Tibial artery (tissue), 4 donors: Measurements from ENCODE around the gene ARRB1.
"Not testable (repeated sequence)": the region's sequence is repeated elsewhere in the genome, so short reads cannot be mapped to it uniquely, and the experiment has no call there.

Experiments
- DNase-seq, 2 donors: peaks; one replicate each; pipeline ENCODE4 v3.0.0-alpha.2; 2019
- H3K27ac ChIP-seq, 2 donors: fragments of 200-600 bp; sonication (generic) in 1 of 2; 1 replicate in 1 of 2; 2 replicates in 1 of 2; pipeline ENCODE4 v1.5.1; 2018 to 2019; ENCODE audit warnings: mild to moderate bottlenecking in 1 of 2
- H3K27me3 ChIP-seq, 2 donors: fragments of 200-600 bp; sonication (generic) in 1 of 2; one replicate each; pipeline versions ENCODE4 v1.5.1 to v1.6.0; 2016 to 2019
- H3K36me3 ChIP-seq, 3 donors: fragments of 200-600 bp; sonication (generic) in 2 of 3; one replicate each; pipeline ENCODE4 v1.5.1; 2016 to 2019; ENCODE audit warnings: mild to moderate bottlenecking in 2 of 3
- H3K4me1 ChIP-seq, 4 donors: fragments of 200-600 bp; sonication (generic) in 2 of 4; 1 replicate in 3 of 4; 2 replicates in 1 of 4; pipeline ENCODE4 v1.5.1; 2016 to 2019
- H3K4me3 ChIP-seq, 2 donors: fragments of 200-600 bp; sonication (generic) in 1 of 2; 1 replicate in 1 of 2; 2 replicates in 1 of 2; pipeline ENCODE4 v1.5.1; 2018 to 2019; ENCODE audit warnings: mild to moderate bottlenecking in 2 of 2
- H3K9me3 ChIP-seq, 3 donors: fragments of 200-600 bp; sonication (generic) in 1 of 3; one replicate each; pipeline ENCODE4 v1.5.1; 2016 to 2019
- CTCF ChIP-seq, 2 experiments: fragments of 200-600 bp in 1 of 2; fragments of 450-650 bp in 1 of 2; IDR thresholded peaks; one replicate each; pipeline ENCODE4 v1.5.1; 2017 to 2019; ENCODE audit warnings: antibody characterized with exemption in 2 of 2, mild to moderate bottlenecking in 1 of 2, moderate library complexity in 1 of 2
- intact Hi-C: fragments of 100-400 bp; cut with DNase I; formaldehyde crosslinking; loops from one replicate; pipeline ENCODE4 v1.15.0; 2023; ENCODE audit warnings: low total_unique reads

ARRB1 gene

GRCh38 chr11:75384438-75385080 lies 33.1 kb upstream of the ARRB1 start:
- Histone ChIP-seq H3K9me3 (no peaks in the 10 kb centered on the region), H3K4me1 (peaks cover 0 to 8% (median 0%) of the 10 kb centered on the region in 4 donors), H3K36me3 (no peaks in the 10 kb centered on the region), H3K27ac (no peak overlapping the region), H3K4me3 (no peak overlapping the region), H3K27me3 (peaks cover 0 to 13% of the 10 kb centered on the region in 2 donors)
- TF ChIP-seq CTCF (IDR thresholded peaks at IDR 0.05): peak; percentile 95 to 98
- peak; percentile 67 to 81 for DNase-seq
- intact Hi-C loops: loop anchor here (1.0 to 10.0 kb wide), 2 partner anchors 60 to 104 kb away; no protein-coding TSS in a partner anchor

GRCh38 chr11:75383246-75383645 lies 31.8 kb upstream of the ARRB1 start:
- Histone ChIP-seq H3K9me3 (no peaks in the 10 kb centered on the region), H3K36me3 (no peaks in the 10 kb centered on the region), H3K4me1 (peaks cover 0 to 2% (median 0%) of the 10 kb centered on the region in 4 donors), H3K4me3 (no peak overlapping the region), H3K27ac (no peak overlapping the region), H3K27me3 (peaks cover 0 to 13% of the 10 kb centered on the region in 2 donors)
- no peak for TF ChIP-seq CTCF (IDR thresholded peaks at IDR 0.05)
- DNase-seq: no peak
- intact Hi-C loops: loop anchor here (10.0 kb wide), 1 partner anchor 58 kb away; no protein-coding TSS in a partner anchor

- H3K4me1 ChIP-seq: no peaks in the 10 kb centered on the region
- TF ChIP-seq CTCF (IDR thresholded peaks at IDR 0.05): no peak
- no peaks in the 10 kb centered on the region for H3K9me3 ChIP-seq
- intact Hi-C loops: loop anchor here (10.0 kb wide), 1 partner anchor 56 kb away; no protein-coding TSS in a partner anchor
- no peak overlapping the region for H3K27ac ChIP-seq
- peak in 1 of 2 donors; percentile 35 for DNase-seq
- peaks cover 0 to 8% of the 10 kb centered on the region in 2 donors for H3K27me3 ChIP-seq
- H3K4me3 ChIP-seq: no peak overlapping the region
- H3K36me3 ChIP-seq: no peaks in the 10 kb centered on the region
Observed at GRCh38 chr11:75380716-75381420, 29.4 kb upstream of the ARRB1 start.

GRCh38 chr11:75380245-75380644 lies 28.8 kb upstream of the ARRB1 start:
- H3K27ac ChIP-seq: no peak overlapping the region
- no peak for DNase-seq
- H3K9me3 ChIP-seq: no peaks in the 10 kb centered on the region
- no peak for TF ChIP-seq CTCF (IDR thresholded peaks at IDR 0.05)
- H3K4me3 ChIP-seq: no peak overlapping the region
- no peaks in the 10 kb centered on the region for H3K4me1 ChIP-seq
- peaks cover 0 to 5% of the 10 kb centered on the region in 2 donors for H3K27me3 ChIP-seq
- intact Hi-C loops: loop anchor here (10.0 kb wide), 1 partner anchor 55 kb away; no protein-coding TSS in a partner anchor
- no peaks in the 10 kb centered on the region for H3K36me3 ChIP-seq

GRCh38 chr11:75378776-75379175 lies 27.3 kb upstream of the ARRB1 start:
- H3K27me3 ChIP-seq, H3K4me1 ChIP-seq, DNase-seq, H3K9me3 ChIP-seq, intact Hi-C loops, H3K4me3 ChIP-seq, H3K27ac ChIP-seq, H3K36me3 ChIP-seq: not testable (repeated sequence)

- intact Hi-C loops: no loop called here
- TF ChIP-seq CTCF (IDR thresholded peaks at IDR 0.05): no peak
- Histone ChIP-seq H3K36me3 (no peaks in the 10 kb centered on the region), H3K27ac (no peak overlapping the region), H3K4me1 (no peaks in the 10 kb centered on the region), H3K4me3 (no peak overlapping the region), H3K27me3 (peaks cover 0 to 4% of the 10 kb centered on the region in 2 donors), H3K9me3 (no peaks in the 10 kb centered on the region)
- no peak for DNase-seq
Observed at GRCh38 chr11:75376175-75376574, 24.7 kb upstream of the ARRB1 start.
